Effector memory CD4-positive, alpha-beta T cell (primary cell): Measurements from ENCODE around the gene AKAP8L.

Experiments
- DNase-seq, 3 donors: peaks; one replicate each; pipeline ENCODE4 v3.0.0-alpha.2; 2020
- H3K27ac ChIP-seq: 2 replicates; pipeline ENCODE4 v1.7.0; 2013; ENCODE audit warnings: mild to moderate bottlenecking, low read length, moderate library complexity; ENCODE audit not compliant: insufficient read depth, poor library complexity, severe bottlenecking
- H3K27me3 ChIP-seq: replicated peaks from 2 replicates; pipeline ENCODE4 v1.7.0; 2013; ENCODE audit warnings: mild to moderate bottlenecking, low read length; ENCODE audit not compliant: insufficient read depth, control insufficient read depth, poor library complexity, severe bottlenecking
- H3K36me3 ChIP-seq: 2 replicates; pipeline ENCODE4 v1.7.0; 2013; ENCODE audit warnings: mild to moderate bottlenecking, low read length, moderate library complexity; ENCODE audit not compliant: control insufficient read depth, insufficient read depth
- H3K4me1 ChIP-seq: 2 replicates; pipeline ENCODE4 v1.7.0; 2013; ENCODE audit warnings: low read length, mild to moderate bottlenecking; ENCODE audit not compliant: control insufficient read depth, insufficient read depth, poor library complexity, severe bottlenecking
- H3K4me3 ChIP-seq: 2 replicates; pipeline ENCODE4 v1.7.0; 2013; ENCODE audit warnings: low read length, low read depth, mild to moderate bottlenecking; ENCODE audit not compliant: insufficient read depth, poor library complexity, severe bottlenecking
- H3K9me3 ChIP-seq: 2 replicates; pipeline ENCODE4 v1.7.0; 2013; ENCODE audit warnings: mild to moderate bottlenecking, low read length, moderate library complexity; ENCODE audit not compliant: control insufficient read depth

Gene AKAP8L

DNA sequence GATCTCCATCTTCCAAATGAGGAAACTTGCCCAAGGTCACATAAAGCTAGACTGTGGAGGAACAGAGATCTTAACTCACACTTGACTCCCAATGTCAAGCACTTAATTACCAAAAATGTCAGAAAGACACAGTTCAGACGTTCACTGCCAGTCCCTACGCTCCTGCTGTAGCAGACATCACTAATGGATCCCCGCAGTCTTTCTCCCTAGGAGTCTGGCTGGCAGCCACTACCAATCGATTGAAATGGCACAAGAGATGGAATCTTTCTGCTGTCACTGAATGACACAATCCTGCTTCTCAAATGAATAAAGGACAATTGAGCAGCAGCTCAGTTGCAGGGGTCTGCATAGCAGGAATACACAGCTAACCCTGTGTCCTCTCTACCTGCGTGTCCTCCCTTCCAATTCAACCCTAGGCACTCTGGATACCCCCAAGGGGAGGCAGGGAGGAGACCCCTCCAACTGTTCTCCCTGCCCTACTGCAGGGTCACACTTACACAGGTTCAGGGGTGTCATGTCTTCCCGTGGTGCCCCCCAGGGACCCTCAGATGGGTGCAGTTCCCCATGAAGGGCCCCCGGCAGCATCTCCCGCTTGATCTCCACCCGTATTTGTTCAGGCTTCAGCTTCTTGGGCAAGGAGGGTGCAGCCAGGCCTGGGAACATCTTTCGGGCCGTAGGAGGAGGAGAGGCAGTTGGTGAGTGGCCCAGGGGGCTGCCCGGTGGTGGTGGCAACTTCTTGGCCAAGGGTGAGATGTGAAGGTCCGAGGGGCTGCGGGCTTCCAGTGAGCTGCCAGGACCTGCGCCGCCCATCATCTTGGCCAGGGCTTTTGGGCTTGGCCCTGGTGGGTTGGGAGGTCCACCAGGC, 7.9 kb upstream of the AKAP8L start:
- Histone ChIP-seq H3K4me1 (peaks cover 10% of the 10 kb centered on the region), H3K4me3 (no peak overlapping the region), H3K9me3 (no peaks in the 10 kb centered on the region), H3K36me3 (peaks cover 57% of the 10 kb centered on the region), H3K27me3 (no peaks in the 10 kb centered on the region), H3K27ac (no peak overlapping the region)
- no peak for DNase-seq

DNA sequence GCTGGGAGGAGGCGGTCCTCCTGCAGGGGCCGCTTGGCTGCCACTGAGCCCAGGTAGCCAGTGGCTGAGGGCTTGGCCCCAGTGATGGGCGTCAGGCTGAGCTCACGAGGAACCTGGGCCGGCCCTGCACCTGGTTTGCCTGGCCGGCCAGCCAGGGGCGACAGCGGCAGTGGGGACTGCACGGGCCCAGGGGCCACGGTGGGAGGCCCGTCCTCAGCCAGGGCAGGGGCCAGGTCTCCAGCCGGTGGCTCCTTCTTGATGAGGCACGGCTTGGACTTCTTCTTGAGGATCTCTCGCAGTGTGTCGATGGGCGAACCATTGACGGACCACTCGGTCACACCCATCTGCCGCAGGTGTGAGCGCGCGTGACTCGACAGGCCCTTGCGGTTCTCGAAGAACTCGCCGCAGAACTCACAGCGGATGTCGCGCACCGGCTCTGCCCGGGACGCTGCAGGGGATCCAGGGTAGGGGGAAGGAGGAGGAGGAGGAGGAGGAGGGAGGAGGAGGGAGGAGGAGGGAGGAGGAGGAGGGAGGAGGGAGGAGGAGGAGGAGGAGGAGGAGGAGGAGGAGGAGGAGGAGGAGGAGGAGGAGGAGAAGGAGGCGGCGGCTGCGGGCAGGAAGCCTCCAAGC, 6.6 kb upstream of the AKAP8L start:
- DNase-seq = no peak
- peaks cover 57% of the 10 kb centered on the region for H3K36me3 ChIP-seq
- H3K4me1 ChIP-seq = no peaks in the 10 kb centered on the region
- H3K4me3 ChIP-seq = no peak overlapping the region
- no peak overlapping the region for H3K27ac ChIP-seq
- no peaks in the 10 kb centered on the region for H3K27me3 ChIP-seq
- no peaks in the 10 kb centered on the region for H3K9me3 ChIP-seq

DNA sequence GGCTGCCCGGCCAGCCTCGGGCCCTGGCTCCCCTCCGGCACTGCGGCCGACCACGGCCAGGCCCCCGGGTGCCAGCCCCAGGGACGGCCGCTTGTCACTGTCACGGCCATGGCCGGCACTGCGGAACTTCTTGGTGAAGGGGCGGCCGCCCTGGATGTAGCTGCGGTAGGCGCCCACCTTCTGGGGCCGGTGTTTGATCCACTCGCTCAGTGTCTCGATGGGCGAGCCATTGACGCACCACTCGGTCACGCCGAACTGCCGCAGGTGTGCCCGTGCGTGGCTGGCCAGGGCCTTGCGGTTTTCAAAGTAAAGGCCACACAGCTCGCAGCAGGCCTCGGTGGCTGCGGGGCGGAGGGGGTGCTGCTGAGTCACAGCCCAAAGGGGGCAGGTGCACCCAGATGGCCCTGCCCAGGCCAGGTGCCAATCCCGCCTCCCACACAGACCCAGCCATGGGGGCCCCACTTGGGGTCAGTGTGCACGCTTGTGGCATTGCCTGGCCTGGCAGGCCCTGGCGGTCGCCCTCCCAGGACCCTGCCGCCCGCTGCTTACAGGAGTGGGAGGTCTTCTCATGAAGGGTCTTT, 6.0 kb upstream of the AKAP8L start:
- Histone ChIP-seq H3K27me3 (no peaks in the 10 kb centered on the region), H3K4me1 (no peaks in the 10 kb centered on the region), H3K9me3 (no peaks in the 10 kb centered on the region), H3K36me3 (peaks cover 57% of the 10 kb centered on the region), H3K27ac (no peak overlapping the region), H3K4me3 (no peak overlapping the region)
- DNase-seq = no peak

DNA sequence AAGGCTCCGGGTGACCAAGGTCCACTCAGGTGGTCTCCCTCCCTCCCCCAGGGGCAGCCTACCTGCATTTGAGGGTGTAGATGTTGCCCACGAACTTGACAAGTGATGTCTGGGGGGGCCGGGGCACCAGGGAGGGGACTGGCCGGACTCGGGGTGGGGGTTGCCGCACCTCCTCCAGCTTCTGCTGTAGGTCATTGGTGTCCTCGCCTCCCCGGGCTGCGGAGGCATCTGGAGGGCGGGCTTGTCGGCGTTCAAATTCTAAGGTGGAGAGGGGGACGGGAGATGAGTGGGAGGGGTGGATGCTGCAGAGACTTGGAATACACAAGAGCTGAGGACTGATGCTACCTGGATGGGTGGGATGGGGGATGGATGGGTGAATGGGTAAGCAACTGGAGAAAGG, 5.3 kb upstream of the AKAP8L start:
- H3K9me3 ChIP-seq = no peaks in the 10 kb centered on the region
- H3K27me3 ChIP-seq = no peaks in the 10 kb centered on the region
- H3K4me1 ChIP-seq = peaks cover 5% of the 10 kb centered on the region
- H3K4me3 ChIP-seq = no peak overlapping the region
- DNase-seq = no peak
- peaks cover 52% of the 10 kb centered on the region for H3K36me3 ChIP-seq
- no peak overlapping the region for H3K27ac ChIP-seq

DNA sequence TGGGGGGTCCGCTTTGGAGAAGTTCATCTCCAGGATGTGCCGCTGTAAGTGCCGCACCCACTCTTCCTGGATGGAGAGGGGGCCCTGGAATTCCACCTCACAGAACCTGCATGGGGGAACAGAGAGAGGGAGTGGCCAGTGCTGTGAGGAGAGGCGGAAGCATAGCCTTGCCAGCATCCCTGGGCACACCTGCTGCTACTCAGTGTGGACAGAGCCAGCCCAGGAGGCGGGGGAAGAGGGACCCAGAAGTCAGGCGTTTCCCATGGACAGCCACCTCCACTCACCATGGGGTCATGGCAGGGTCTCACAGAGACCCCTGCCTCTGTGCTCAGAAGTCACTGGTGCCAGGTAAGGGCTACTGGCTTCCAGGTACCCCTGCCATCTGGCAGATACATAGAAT, 4.3 kb upstream of the AKAP8L start:
- Histone ChIP-seq H3K9me3 (no peaks in the 10 kb centered on the region), H3K4me1 (peaks cover 8% of the 10 kb centered on the region), H3K4me3 (no peak overlapping the region), H3K27ac (no peak overlapping the region), H3K36me3 (peaks cover 51% of the 10 kb centered on the region), H3K27me3 (no peaks in the 10 kb centered on the region)
- no peak for DNase-seq

DNA sequence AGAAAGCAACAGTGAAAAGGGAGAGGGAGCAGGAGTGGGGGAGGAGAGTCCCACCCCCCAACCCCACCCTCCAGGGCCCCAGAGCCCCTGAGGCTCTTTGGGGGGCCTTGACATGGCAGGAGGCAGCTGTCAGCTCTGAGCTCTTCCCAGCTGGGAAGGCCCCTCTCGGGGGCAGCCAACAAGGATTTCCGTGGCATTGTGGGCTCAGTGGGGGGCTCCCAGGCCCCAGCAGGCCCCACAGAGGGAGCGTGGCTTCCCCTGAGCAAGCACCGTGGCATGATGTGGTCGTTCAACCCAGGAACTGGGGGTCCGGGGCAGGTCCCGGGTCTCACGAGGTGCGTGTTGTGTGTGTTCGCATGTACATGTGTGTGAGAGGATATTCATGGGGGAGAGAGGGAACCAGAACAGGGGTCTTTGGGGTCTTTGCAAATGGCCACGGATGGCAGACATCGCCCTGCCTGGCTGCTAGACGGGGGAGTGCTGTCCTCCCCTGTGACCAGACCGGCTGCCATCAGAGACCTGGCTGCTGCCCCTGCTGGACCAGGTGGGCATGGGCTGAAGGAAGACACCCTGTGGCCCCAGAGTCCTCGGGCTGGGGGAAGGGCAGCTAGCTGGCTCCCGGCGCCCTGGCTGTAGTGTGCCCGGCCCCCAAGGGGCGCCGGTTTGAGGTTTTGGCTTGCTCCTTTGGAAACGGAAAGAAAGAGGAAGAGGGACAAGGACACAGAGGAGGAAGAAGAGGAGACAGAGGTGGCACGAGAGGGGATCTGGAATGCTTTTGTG, 3.7 kb upstream of the AKAP8L start:
- Histone ChIP-seq H3K4me3 (no peak overlapping the region), H3K4me1 (peaks cover 14% of the 10 kb centered on the region), H3K9me3 (no peaks in the 10 kb centered on the region), H3K27me3 (no peaks in the 10 kb centered on the region), H3K36me3 (peaks cover 44% of the 10 kb centered on the region), H3K27ac (no peak overlapping the region)
- no peak for DNase-seq

DNA sequence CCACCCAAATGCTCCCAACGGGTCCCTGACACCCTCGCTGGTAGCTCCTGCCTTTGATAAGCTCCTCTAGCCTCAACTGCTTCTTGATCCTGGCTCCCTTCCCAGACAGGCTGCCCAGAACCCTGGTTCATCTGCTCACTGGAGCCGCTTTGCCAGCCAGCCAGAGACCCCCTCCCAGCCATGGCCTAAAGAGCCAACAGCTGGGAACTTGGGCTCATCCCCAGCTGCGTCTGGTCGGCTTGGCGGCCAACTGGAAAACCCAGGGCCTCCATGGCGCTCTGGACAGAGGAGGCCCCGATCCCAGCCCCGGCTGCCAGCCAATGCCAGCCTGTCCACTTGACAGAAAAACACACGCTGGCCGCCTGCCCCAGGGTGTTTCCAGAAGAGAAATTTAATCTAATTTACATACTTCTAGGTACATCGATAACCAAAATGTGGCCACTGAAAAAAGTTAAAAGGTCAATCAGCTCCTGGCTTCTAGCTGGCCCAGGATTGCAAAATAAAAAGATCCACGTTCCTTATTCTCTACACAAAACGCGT, 3.0 kb upstream of the AKAP8L start:
- Histone ChIP-seq H3K36me3 (peaks cover 38% of the 10 kb centered on the region), H3K27ac (no peak overlapping the region), H3K4me3 (no peak overlapping the region), H3K4me1 (peaks cover 18% of the 10 kb centered on the region), H3K27me3 (no peaks in the 10 kb centered on the region), H3K9me3 (no peaks in the 10 kb centered on the region)
- no peak for DNase-seq

DNA sequence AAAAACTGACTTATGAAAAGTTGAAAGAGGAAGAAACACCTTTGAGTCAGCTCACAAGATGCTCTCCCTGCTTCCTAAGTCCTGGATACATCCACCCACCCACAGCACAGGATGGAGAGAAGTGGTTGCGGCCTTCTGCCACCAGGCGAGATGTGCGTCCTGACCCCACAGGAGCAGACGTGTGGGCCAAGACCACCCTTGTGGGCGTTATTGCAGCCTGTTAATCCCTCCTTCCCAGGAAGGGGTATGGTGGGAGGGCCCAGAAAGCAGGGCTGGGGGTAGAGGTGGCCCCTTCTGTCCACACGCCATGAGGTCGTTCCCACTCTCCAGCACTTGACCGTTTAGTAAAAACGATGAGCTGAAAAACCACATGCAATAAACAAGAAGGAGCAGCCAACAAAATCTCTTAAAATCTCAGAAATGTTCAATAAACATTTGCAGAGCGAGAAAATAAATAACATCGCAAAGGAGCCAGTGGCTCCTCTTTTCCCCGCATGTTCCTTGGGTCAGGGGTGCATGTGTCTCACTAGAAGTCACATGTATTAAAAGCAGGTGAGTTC, 2.4 kb upstream of the AKAP8L start:
- H3K4me3 ChIP-seq = no peak overlapping the region
- no peaks in the 10 kb centered on the region for H3K27me3 ChIP-seq
- no peaks in the 10 kb centered on the region for H3K9me3 ChIP-seq
- peaks cover 18% of the 10 kb centered on the region for H3K4me1 ChIP-seq
- H3K27ac ChIP-seq = no peak overlapping the region
- DNase-seq = no peak
- H3K36me3 ChIP-seq = peaks cover 32% of the 10 kb centered on the region

DNA sequence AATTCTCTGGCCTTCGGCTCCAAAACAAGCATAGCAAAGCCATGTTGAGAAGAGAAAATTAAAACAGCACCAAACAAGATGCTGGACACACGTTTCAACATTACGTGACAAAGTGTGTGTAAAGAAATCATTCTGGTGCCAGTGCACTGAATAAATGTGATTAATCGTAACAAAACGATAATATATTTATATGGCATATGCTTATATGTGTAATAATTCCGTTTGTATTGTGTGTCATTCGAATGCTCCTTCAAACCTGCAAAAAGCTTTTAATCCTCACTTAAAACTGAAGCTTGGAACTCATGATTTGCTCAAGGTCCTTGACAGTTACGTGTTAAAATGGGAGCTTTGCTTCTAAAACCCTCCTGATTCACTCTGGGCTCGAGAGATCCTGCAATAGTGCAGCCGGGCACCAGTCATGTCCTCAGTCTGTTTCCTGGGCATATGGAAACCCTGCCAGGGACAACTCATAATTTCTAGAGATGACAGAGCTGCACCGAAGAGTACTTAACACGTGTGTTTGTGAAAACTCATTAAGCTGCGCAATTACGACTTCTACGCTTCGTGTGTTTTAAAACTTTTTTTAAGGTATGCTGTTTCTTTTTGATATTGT, 731 bp upstream of the AKAP8L start:
- Histone ChIP-seq H3K36me3 (peaks cover 24% of the 10 kb centered on the region), H3K4me1 (peaks cover 18% of the 10 kb centered on the region)
- no peak for DNase-seq

More for the DNA sequence above, 731 bp upstream of the AKAP8L start:
- Histone ChIP-seq H3K27me3 (no peaks in the 10 kb centered on the region), H3K9me3 (no peaks in the 10 kb centered on the region), H3K27ac (no peak overlapping the region), H3K4me3 (no peak overlapping the region)
